ENCODE results near the gene LAMB3. TPM values are rescaled to one million over a fixed set of nuclear protein-coding genes. Genes with fewer than 3 reads are reported as not detected.
A peak's percentile ranks its signal among the peaks of the same experiment; 100 is the strongest.

Gene LAMB3
- total RNA-seq, 1 experiment from 2014 or later: 2.0 TPM

GRCh38 chr1:209645574-209646452, 6.4 kb downstream of the LAMB3 start:
- in situ Hi-C loops (cut with HindIII; ENCODE audit: low pct_unique_long_range_greater_than_20kb, low sequenced_read_pairs): no loop called here
- DNase-seq (ENCODE audit: low read depth, low spot score): no peak

DNA sequence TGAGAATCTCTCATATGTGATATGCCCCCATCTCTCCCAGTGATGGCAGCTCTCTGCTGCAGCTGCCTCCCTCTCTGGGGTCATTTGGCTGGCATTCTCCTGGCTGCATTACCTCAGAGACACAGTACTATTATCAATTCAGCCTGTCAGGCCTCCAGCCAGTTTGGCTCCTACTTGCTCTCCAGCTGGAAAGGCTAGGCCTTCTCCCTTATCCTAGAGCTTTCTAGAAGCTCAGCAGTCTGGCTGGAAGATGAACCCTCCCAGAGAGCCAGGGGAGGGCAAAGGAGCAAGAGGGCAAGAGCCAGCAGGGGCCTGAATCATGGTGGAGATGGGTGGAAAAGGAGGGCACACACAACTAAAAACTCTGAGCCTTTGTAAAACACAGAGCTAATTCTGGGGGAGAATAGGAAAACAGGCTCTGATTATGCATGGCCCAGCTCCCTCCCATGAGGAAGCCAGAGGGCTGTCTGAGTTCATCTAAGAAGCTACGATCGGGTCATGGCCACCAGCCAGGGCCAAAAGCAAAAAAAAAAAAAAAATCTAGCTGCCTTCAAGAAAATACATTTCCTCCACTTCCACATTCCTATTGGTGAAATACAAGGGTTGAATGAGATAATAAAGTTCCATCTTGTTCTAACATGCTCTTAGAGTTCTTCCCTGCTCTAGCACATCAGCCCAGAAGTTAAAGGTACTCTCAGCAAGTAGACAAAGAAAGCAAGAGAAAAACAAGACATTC, 8.8 kb downstream of the LAMB3 start:
- no peak for DNase-seq (ENCODE audit: low read depth, low spot score)
- in situ Hi-C loops (cut with HindIII; ENCODE audit: low pct_unique_long_range_greater_than_20kb, low sequenced_read_pairs): no loop called here

GRCh38 chr1:209642816-209643215, 9.4 kb downstream of the LAMB3 start:
- in situ Hi-C loops (cut with HindIII; ENCODE audit: low pct_unique_long_range_greater_than_20kb, low sequenced_read_pairs): no loop called here
- no peak for DNase-seq (ENCODE audit: low read depth, low spot score)

DNA sequence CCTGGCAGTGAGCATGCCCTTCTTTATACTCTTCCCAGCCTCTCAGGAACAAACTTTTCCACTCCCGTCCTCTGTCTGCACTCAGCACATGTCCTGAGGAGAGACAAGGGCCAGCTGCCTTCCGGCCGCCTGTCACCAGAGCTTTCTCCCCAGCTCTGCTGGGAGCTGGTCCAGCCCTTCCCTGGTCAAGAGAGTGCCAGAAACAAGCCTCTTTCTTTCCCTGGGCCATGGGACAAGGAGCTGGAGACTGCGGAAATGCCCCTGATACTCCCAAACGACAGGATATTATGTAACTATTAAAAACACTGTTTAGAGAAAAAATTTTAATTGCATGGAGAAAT, 10.4 kb downstream of the LAMB3 start:
- DNase-seq (ENCODE audit: low read depth, low spot score): no peak
- in situ Hi-C loops (cut with HindIII; ENCODE audit: low pct_unique_long_range_greater_than_20kb, low sequenced_read_pairs): no loop called here

GRCh38 chr1:209635850-209636249, 16.4 kb downstream of the LAMB3 start:
- in situ Hi-C loops (cut with HindIII; ENCODE audit: low pct_unique_long_range_greater_than_20kb, low sequenced_read_pairs): no loop called here
- DNase-seq (ENCODE audit: low read depth, low spot score): no peak

- DNase-seq (ENCODE audit: low read depth, low spot score): no peak
- in situ Hi-C loops (cut with HindIII; ENCODE audit: low pct_unique_long_range_greater_than_20kb, low sequenced_read_pairs): no loop called here
Measured at GRCh38 chr1:209634005-209634737, 18.1 kb downstream of the LAMB3 start.

DNA sequence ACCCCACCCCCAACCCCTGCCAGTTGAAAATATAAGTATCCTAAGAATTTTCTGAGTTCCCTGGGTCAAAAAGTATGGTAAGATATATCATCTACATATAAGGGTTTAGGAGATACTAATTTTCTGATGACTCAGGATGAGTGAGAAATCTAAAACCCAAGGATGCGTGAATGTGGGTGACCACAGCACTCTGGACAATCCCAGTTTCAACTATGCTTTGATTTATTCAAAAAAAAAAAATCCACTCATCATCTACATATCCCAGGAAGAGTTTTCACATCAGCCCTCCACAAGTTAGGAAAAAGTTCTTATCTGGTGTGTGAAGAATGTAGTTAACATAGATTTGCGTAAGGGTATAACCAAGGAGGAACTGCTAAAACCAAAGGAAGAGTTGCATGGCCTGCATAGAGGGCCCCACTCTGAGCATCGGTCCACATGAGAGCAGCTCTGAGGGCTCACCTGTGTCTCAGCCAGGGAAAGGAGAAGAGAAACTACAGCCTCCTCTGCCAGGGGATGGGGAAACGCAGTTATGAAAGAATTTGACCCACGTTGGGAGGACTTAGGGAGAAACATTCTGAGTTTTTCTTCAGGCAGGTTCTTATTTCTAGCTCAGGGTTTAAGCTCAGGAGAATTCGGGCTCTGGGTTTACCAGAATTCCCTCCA, 18.8 kb downstream of the LAMB3 start:
- DNase-seq (ENCODE audit: low read depth, low spot score): no peak

DNA sequence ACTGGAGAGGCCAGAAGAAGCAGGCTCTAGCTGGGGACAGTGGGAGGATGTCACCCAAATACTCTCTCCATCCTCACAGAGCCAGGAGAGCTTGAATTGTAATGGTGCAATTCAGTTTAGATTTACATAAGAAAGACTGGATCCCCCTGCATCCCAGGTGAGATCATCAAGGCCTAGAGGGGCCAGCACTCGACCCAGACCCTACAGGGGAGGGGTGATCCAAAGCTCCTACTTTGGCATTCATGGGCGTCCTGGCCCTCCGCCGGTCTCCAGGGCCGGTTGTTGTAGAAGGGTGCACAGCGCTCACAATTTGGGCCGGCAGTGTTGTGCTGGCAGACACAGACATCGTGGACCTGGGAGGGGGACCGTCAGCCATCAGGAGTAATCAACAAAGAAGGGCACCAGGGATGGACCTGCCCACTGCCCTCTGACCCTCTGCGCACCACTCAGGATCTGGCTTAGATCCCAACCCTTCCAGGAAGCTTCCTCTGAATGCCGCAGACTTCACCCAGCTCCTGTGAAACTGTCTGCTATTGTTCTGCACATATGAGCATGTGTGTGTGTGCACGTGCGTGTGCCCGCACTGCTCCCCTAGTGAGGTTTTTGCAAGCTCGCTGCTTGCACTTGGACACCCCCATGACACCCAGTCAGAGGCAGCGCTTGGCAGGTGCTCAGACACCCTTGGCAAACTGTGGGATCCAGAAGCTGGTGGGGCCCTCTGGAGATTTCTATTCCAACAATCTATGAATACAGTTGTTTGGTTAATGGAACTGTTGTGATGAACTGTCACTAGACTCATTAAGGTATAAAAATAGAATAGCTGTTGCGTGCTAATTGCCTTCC, 21.6 kb downstream of the LAMB3 start:
- in situ Hi-C loops (cut with HindIII; ENCODE audit: low pct_unique_long_range_greater_than_20kb, low sequenced_read_pairs): no loop called here
- DNase-seq (ENCODE audit: low read depth, low spot score): no peak

More for the DNA sequence above, 18.8 kb downstream of the LAMB3 start:
- in situ Hi-C loops (cut with HindIII; ENCODE audit: low pct_unique_long_range_greater_than_20kb, low sequenced_read_pairs): no loop called here

DNA sequence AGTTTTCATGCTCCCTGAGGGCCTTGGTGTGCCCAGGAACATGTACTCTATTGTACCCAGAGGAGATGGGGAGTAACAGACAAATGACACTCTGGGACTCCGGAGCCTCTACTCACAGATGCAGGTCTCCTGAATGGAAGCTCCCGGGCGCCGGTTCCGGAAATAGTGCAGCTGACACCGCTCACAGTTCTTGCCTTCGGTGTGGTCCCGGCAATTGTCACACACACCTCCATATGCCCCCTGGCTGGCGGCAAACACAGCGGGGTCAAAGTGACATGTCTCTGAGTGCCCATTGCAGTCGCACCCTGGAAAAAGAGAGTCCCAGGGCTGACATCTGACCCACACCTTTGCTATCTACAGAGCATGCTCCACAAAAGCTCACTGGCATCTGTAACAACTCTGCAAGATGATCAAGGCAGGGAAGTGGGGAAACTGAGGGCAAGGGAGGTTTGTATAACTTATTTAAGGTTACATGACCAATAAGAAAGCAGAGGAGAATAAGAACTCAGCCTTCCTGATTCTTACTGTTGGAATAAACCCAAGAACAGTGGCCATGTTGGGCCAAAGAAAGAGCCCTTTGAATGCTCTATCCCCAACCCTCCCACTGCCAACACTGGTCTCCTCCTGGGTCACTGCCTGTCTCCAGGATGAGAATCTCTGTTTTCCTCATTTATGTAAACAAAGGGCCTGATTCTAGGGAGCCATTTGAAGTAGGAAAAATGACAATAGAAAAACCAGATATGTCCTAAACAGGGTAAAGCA, 22.4 kb downstream of the LAMB3 start:
- in situ Hi-C loops (cut with HindIII; ENCODE audit: low pct_unique_long_range_greater_than_20kb, low sequenced_read_pairs): no loop called here
- DNase-seq (ENCODE audit: low read depth, low spot score): no peak

DNA sequence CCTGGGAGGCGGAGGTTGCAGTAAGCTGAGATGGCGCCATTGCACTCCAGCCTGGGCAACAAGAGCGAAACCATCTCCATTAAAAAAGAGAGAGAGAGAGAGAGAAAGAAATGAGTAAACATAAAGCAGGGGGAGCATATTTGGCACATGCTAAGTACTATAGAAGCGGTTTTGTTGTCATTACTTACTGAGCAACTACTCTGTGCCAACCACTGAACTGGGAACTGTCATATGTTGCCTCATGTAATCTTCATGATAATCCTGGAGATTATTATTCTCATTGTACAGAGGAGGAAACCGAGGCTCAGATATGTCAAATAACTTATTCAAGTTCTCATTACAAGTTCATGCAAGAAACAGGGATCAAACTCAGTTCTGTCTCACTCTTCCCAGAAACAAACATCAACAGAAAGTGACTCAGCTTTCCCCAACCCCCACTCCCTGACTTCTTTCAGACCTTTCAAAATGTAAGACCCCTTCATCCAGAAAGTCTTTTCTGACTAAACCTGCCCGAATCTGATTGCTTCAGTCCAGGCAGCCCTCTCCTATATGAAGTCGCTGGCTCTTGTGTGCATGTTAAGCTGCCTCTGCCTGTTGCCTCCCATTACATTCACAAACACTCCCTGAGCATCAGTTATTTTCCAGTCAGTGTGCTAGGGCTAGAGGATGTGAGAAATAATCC, 23.5 kb downstream of the LAMB3 start:
- no peak for DNase-seq (ENCODE audit: low read depth, low spot score)
- in situ Hi-C loops (cut with HindIII; ENCODE audit: low pct_unique_long_range_greater_than_20kb, low sequenced_read_pairs): no loop called here

DNA sequence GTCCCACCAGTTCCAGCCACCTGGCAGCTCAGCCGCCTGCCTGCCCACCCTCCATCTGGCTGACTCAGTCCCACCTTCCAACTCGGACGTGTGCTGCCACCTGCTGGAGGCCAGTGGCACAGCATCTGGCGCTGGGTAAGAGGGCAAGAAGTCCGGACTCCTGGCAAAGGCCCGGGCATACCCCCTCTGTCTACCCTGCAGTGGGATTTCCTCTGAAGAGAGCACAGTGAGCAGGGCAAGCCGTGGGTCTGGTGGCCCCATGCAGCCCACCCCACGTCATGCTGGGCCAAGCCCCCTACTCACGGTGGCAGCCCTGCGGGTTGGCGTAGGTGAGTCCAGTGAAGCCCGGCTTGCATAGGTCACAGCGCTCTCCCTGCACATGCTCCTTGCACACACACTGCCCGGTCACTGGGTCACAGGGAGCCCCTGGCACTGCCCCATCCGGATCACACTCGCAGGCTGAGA, 24.5 kb downstream of the LAMB3 start:
- in situ Hi-C loops (cut with HindIII; ENCODE audit: low pct_unique_long_range_greater_than_20kb, low sequenced_read_pairs): no loop called here

GRCh38 chr1:209627027-209627731, 25.0 kb downstream of the LAMB3 start:
- DNase-seq (ENCODE audit: low read depth, low spot score): no peak
- in situ Hi-C loops (cut with HindIII; ENCODE audit: low pct_unique_long_range_greater_than_20kb, low sequenced_read_pairs): no loop called here

More for the DNA sequence above, 24.5 kb downstream of the LAMB3 start:
- peak; percentile 81 for DNase-seq (ENCODE audit: low read depth, low spot score)

GRCh38 chr1:209626346-209627026, 25.7 kb downstream of the LAMB3 start:
- no peak for DNase-seq (ENCODE audit: low read depth, low spot score)
- in situ Hi-C loops (cut with HindIII; ENCODE audit: low pct_unique_long_range_greater_than_20kb, low sequenced_read_pairs): no loop called here

GRCh38 chr1:209625791-209626285, 26.4 kb downstream of the LAMB3 start:
- in situ Hi-C loops (cut with HindIII; ENCODE audit: low pct_unique_long_range_greater_than_20kb, low sequenced_read_pairs): no loop called here
- DNase-seq (ENCODE audit: low read depth, low spot score): no peak

All from SK-MEL-5 (cell line).